IMR-90 (cell line): ENCODE results near the gene PPP1CB.

Experiments used
- BHLHE40 ChIP-seq: fragments of 150-350 bp; IDR thresholded peaks from 2 replicates; pipeline ENCODE4 v1.6.1; 2016; ENCODE audit warnings: mild to moderate bottlenecking, low read depth, low read length
- CHD1 ChIP-seq: IDR thresholded peaks from 2 replicates; pipeline ENCODE4 v1.6.1; 2012; ENCODE audit warnings: low read depth, low read length, improper control_type of control experiment
- CTCF ChIP-seq: conservative IDR thresholded peaks from 2 replicates; pipeline ENCODE4 v1.5.1; 2012; ENCODE audit warnings: mild to moderate bottlenecking, low read depth, low read length, improper control_type of control experiment
- ELK1 ChIP-seq: fragments of 150-350 bp; IDR thresholded peaks from 2 replicates; pipeline ENCODE4 v1.6.1; 2016; ENCODE audit warnings: low read depth, mild to moderate bottlenecking, low read length, moderate library complexity, borderline replicate concordance
- MAFK ChIP-seq: IDR thresholded peaks from 2 replicates; pipeline ENCODE4 v1.6.1; 2012; ENCODE audit warnings: low read depth, low read length, improper control_type of control experiment
- POLR2A ChIP-seq: IDR thresholded peaks from 2 replicates; pipeline ENCODE4 v1.6.1; 2012; ENCODE audit warnings: mild to moderate bottlenecking, low read depth, low read length
- RAD21 ChIP-seq: IDR thresholded peaks from 2 replicates; pipeline ENCODE4 v1.6.1; 2012; ENCODE audit warnings: low read length, improper control_type of control experiment
- RFX5 ChIP-seq: IDR thresholded peaks from 2 replicates; pipeline ENCODE4 v1.8.0; 2012; ENCODE audit warnings: low read depth, mild to moderate bottlenecking, low read length, moderate library complexity
- SMC3 ChIP-seq: fragments of 150-350 bp; IDR thresholded peaks from 2 replicates; pipeline ENCODE4 v1.6.1; 2016; ENCODE audit warnings: low read depth, mild to moderate bottlenecking, antibody characterized with exemption, low read length, moderate library complexity

GRCh38 chr2:28802975-28803429 lies 51.4 kb downstream of the PPP1CB start:
- TF ChIP-seq RAD21, result no peak
- TF ChIP-seq POLR2A, result no peak
- TF ChIP-seq CTCF, result no peak
- TF ChIP-seq SMC3, result no peak
- peak; percentile 76 for TF ChIP-seq MAFK
- no peak for TF ChIP-seq ELK1
- no peak for TF ChIP-seq RFX5
- no peak for TF ChIP-seq BHLHE40
- TF ChIP-seq CHD1, result no peak
